ENCODE results near the gene GP1BB.

The GP1BB gene

GRCh38 chr22:19742160-19743066 is 19.1 kb downstream of the GP1BB start:
- DNase-seq = no peak

- no peak for DNase-seq
Observed at GRCh38 chr22:19743081-19743480, 19.7 kb downstream of the GP1BB start.

- no peak for DNase-seq
Observed at GRCh38 chr22:19743651-19744050, 20.3 kb downstream of the GP1BB start.

GRCh38 chr22:19744350-19745006 is 21.1 kb downstream of the GP1BB start:
- no peak for DNase-seq

GRCh38 chr22:19745155-19746101 is 22.1 kb downstream of the GP1BB start:
- DNase-seq = no peak

GRCh38 chr22:19746726-19747125 is 23.4 kb downstream of the GP1BB start:
- DNase-seq = no peak

- no peak for DNase-seq
Observed at GRCh38 chr22:19747551-19747950, 24.2 kb downstream of the GP1BB start.

GRCh38 chr22:19748139-19748538 is 24.8 kb downstream of the GP1BB start:
- no peak for DNase-seq

GRCh38 chr22:19748991-19749664 is 25.8 kb downstream of the GP1BB start:
- no peak for DNase-seq

- DNase-seq = no peak
Observed at GRCh38 chr22:19749876-19750275, 26.5 kb downstream of the GP1BB start.

- no peak for DNase-seq
Observed at GRCh38 chr22:19750507-19751490, 27.5 kb downstream of the GP1BB start.

- DNase-seq = no peak
Observed at GRCh38 chr22:19751497-19752245, 28.3 kb downstream of the GP1BB start.

GRCh38 chr22:19753090-19753842 is 29.9 kb downstream of the GP1BB start:
- DNase-seq = no peak

GRCh38 chr22:19753996-19754700 is 30.8 kb downstream of the GP1BB start:
- no peak for DNase-seq

- DNase-seq = no peak
Observed at GRCh38 chr22:19754701-19755144, 31.4 kb downstream of the GP1BB start.

GRCh38 chr22:19755145-19755710 is 31.9 kb downstream of the GP1BB start:
- DNase-seq = no peak

- no peak for DNase-seq
Observed at GRCh38 chr22:19755722-19756287, 32.5 kb downstream of the GP1BB start.

Data from DMS 273 treated with DMSO at 0.1 percent for 48 hours (cell line).